Small intestine (tissue), 7 donors: ENCODE measurements around the gene PLA2G4F. TPM values are rescaled to one million over a fixed set of nuclear protein-coding genes. Genes with fewer than 3 reads are reported as not detected.

Experiments
- DNase-seq, 2 donors: peaks; one replicate each; pipeline versions ENCODE4 v3.0.0 to v3.0.0-alpha.2; 2013
- FAIRE-seq: peaks from 2 replicates; lab custom pipeline; 2012; peaks lifted over from hg19 to GRCh38; lab: Jason Lieb, UNC
- H3K27ac ChIP-seq, 3 donors: one replicate each; pipeline ENCODE4 v1.5.1; 2013; ENCODE audit warnings: low read length in 2 of 3, mild to moderate bottlenecking in 2 of 3, control low read depth in 1 of 3, inconsistent platforms in 1 of 3, low read depth in 1 of 3, moderate library complexity in 1 of 3
- H3K27me3 ChIP-seq, 3 donors: one replicate each; pipeline ENCODE4 v1.6.1; 2013; ENCODE audit warnings: low read length in 3 of 3, inconsistent platforms in 1 of 3; ENCODE audit not compliant: control insufficient read depth in 3 of 3, insufficient read depth in 3 of 3
- H3K36me3 ChIP-seq, 3 donors: one replicate each; pipeline ENCODE4 v1.6.1; 2013; ENCODE audit warnings: low read length in 3 of 3, inconsistent platforms in 1 of 3, low read depth in 1 of 3, mild to moderate bottlenecking in 1 of 3, moderate library complexity in 1 of 3; ENCODE audit not compliant: control insufficient read depth in 3 of 3, insufficient read depth in 2 of 3
- H3K4me1 ChIP-seq, 3 donors: one replicate each; pipeline ENCODE4 v1.6.1; 2013; ENCODE audit warnings: low read length in 2 of 3, inconsistent platforms in 1 of 3, low read depth in 1 of 3, mild to moderate bottlenecking in 1 of 3, moderate library complexity in 1 of 3; ENCODE audit not compliant: control insufficient read depth in 3 of 3, insufficient read depth in 2 of 3
- H3K4me3 ChIP-seq, 3 donors: one replicate each; pipeline ENCODE4 v1.5.1; 2013; ENCODE audit warnings: low read length in 3 of 3, control low read depth in 1 of 3, inconsistent platforms in 1 of 3, low read depth in 1 of 3, mild to moderate bottlenecking in 1 of 3, moderate library complexity in 1 of 3
- H3K9me3 ChIP-seq, 2 donors: one replicate each; pipeline ENCODE4 v1.6.1; 2013; ENCODE audit warnings: low read depth in 1 of 2, low read length in 1 of 2; ENCODE audit not compliant: control insufficient read depth in 2 of 2, insufficient read depth in 1 of 2
- WGBS, 3 donors: extraction: QIAGEN DNeasy Blood & Tissue Kit; methylation state at CpG; one replicate each; pipeline ENCODE4 v1.1.7; 2013; 5-methylcytosine and 5-hydroxymethylcytosine counted together
- polyA plus RNA-seq, 4 donors: library from polyadenylated mRNA; stranded (reverse) in 3 of 4; unstranded in 1 of 4; fragments of 200-250 nt in 3 of 4; fragments of 120-200 nt in 1 of 4; gene quantifications; one replicate each; pipeline versions ENCODE4 v1.2.1 to v1.2.3, GENCODE V29; 2013
- donor health status: healthy with polysubstance abuse.
- donor health status: control.
- donor health status: control.
- donor health status: Bipolar disorder and iron deficiency.
- donor health status: healthy.

Gene PLA2G4F
- polyA plus RNA-seq, 4 donors = 3.2 to 27.5 (median 11.0) TPM

DNA sequence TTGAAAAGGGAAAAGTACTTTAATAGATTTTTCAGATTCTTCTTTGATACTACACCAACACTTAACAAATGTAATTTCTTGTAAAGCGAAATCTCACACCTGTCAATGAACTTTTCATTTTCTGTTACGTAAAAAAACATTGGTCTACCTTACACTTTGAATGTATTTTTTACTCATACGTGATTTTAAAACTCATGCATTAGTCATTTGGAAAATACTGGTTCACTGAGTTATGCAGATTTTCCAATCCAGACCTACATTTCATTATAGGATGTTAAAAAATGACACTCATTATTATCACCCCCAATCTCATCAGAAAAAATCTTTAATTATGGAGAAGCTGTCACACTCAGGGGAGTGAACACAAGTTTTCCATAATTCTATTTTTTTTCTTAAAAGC, 36.9 kb upstream of the PLA2G4F start:
- FAIRE-seq (no peak), DNase-seq (no peak)
- H3K4me3 ChIP-seq = no peak overlapping the region
- H3K27ac ChIP-seq = no peak overlapping the region
- WGBS, 3 donors = 89 to 96% (median 93%) methylated on average over 3 of the region's 3 CpGs
- H3K36me3 ChIP-seq = peaks cover 11 to 31% (median 15%) of the 10 kb centered on the region in 3 donors
- H3K27me3 ChIP-seq = no peaks in the 10 kb centered on the region
- H3K4me1 ChIP-seq = no peaks in the 10 kb centered on the region
- H3K9me3 ChIP-seq = no peaks in the 10 kb centered on the region

DNA sequence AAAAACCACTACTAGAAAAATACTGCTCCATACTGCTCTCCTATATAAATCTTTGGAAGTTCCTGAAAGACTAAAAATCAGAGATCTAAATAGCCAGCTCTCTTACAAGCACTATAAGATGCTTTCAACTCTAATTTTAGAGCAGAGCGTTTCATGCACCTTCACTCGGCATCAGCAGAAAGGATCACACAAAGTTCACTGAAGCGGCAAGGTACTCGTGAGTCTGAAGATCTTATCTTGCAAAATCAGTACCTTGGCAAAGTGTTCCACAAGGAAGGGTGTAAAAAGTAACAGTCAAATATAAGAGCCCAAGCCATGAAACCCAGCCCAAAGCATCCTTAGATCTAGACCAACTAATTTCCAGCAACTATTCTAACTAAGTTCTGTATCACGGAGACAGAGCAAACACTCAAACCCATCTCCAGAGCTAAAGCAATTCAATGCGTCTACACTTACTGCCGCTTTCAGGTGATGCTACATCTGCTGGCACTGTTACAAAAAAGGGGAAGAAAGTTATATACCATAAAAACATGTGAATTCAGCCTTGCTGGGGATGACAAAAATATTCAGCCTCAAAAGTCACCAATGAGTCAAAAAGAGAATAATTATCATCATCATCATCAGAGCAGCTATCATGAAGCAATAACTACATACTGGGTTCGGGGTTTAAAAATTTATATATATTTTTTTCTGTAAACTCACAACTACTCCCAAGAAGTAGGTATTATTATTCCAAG, 35.3 kb upstream of the PLA2G4F start:
- no peak for FAIRE-seq
- peaks cover 12 to 31% (median 14%) of the 10 kb centered on the region in 3 donors for H3K36me3 ChIP-seq
- 85 to 88% (median 86%) methylated on average over 8 of the region's 8 CpGs for WGBS, 3 donors

DNA sequence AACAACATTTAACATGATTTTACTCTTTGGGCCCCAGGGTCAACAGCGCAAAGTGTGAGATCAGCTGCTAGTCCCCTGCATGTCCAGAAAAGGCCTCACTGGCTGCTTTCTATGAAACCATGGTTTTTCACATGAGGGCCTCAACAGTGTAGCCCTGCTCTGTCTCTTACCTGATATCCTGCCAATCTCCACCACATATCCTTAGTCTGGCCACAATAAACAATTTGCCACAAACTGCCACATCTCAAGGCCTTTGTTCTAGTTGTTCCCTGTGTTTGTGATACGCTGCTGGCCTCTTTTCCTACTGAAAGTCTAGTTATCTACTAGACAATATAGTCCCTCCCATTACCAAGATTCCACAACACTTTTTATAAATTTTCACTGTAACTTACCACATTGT, 33.9 kb upstream of the PLA2G4F start:
- H3K27me3 ChIP-seq = no peaks in the 10 kb centered on the region
- no peaks in the 10 kb centered on the region for H3K9me3 ChIP-seq
- DNase-seq (no peak), FAIRE-seq (no peak)
- no peak overlapping the region for H3K4me3 ChIP-seq
- H3K36me3 ChIP-seq = peaks cover 12 to 38% (median 16%) of the 10 kb centered on the region in 3 donors
- no peak overlapping the region for H3K27ac ChIP-seq
- 90 to 100% (median 96%) methylated on average over 2 of the region's 2 CpGs for WGBS, 3 donors
- H3K4me1 ChIP-seq = no peaks in the 10 kb centered on the region

More for the DNA sequence above, 35.3 kb upstream of the PLA2G4F start:
- DNase-seq = no peak
- no peaks in the 10 kb centered on the region for H3K9me3 ChIP-seq
- H3K27ac ChIP-seq = no peak overlapping the region
- no peaks in the 10 kb centered on the region for H3K4me1 ChIP-seq
- no peak overlapping the region for H3K4me3 ChIP-seq
- H3K27me3 ChIP-seq = no peaks in the 10 kb centered on the region

DNA sequence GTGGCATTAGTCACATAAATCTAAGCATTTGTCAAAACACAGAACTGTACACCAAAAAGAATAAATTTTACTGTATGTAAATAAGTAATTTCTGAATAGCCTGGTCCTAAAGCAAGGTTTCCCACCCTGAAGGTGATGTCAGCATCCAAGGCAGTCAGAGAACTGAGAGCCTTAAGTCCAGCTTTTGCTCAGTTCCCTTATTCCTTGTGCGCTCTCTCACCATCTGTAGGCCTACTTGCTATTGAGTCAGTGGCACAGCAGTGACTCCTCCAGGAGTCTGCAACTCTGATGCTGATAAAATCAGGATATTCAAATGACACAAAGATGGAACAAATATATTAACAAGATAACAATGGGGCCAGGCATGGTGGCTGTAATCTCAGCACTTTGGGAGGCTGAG, 29.4 kb upstream of the PLA2G4F start:
- Histone ChIP-seq H3K27ac (no peak overlapping the region), H3K36me3 (peaks cover 20 to 51% (median 29%) of the 10 kb centered on the region in 3 donors), H3K27me3 (no peaks in the 10 kb centered on the region), H3K4me3 (no peak overlapping the region), H3K9me3 (no peaks in the 10 kb centered on the region), H3K4me1 (no peaks in the 10 kb centered on the region)
- FAIRE-seq = no peak
- WGBS, 3 donors = 88 to 97% (median 96%) methylated on average over 1 of the region's 1 CpG
- no peak for DNase-seq

DNA sequence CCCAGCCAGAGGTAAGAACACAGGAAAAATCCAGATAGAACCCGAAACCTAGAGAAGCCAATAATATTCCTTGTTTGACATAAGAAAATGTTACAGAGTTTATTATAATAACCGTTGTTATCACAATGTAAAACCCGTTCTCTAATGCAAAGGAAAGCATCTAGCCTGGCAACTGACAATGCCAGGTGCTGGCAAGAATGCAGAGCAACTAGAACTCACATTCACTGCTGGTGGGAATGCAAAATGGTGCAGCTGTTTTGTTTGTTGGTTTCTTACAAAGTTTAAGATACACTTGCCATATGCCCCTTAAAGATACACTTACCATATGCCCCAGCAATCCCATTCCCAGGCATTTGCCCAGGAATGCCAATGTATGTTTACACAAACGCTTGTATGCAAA, 28.3 kb upstream of the PLA2G4F start:
- Histone ChIP-seq H3K4me1 (no peaks in the 10 kb centered on the region), H3K4me3 (no peak overlapping the region), H3K27me3 (no peaks in the 10 kb centered on the region), H3K9me3 (no peaks in the 10 kb centered on the region), H3K36me3 (peaks cover 13 to 51% (median 29%) of the 10 kb centered on the region in 3 donors), H3K27ac (no peak overlapping the region)
- WGBS, 3 donors = 91 to 96% (median 93%) methylated on average over 4 of the region's 4 CpGs
- FAIRE-seq = no peak
- DNase-seq = no peak

DNA sequence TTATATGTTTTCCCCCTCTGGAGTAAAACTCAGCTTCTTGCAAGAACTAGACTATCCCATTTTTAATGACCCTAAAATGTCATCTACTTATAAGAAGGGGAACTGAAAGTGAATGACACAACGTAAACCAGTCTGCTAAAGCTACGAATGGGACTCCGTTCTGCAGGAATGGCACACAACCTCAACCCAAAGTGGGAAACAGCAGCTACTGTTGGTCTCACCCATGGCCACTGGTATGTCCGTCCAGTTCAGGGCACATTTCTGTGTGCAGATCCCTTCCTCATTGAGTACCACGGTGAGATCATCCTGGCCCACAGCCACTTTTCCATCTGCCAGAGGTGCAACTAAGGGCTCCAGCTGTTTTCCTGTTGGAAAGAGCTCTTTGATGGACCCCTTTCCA, 27.9 kb upstream of the PLA2G4F start:
- Histone ChIP-seq H3K9me3 (no peaks in the 10 kb centered on the region), H3K27me3 (no peaks in the 10 kb centered on the region), H3K4me3 (no peak overlapping the region), H3K27ac (no peak overlapping the region), H3K36me3 (peaks cover 13 to 48% (median 28%) of the 10 kb centered on the region in 3 donors), H3K4me1 (no peaks in the 10 kb centered on the region)
- no peak for DNase-seq
- 74 to 83% (median 79%) methylated on average over 5 of the region's 5 CpGs for WGBS, 3 donors
- no peak for FAIRE-seq

DNA sequence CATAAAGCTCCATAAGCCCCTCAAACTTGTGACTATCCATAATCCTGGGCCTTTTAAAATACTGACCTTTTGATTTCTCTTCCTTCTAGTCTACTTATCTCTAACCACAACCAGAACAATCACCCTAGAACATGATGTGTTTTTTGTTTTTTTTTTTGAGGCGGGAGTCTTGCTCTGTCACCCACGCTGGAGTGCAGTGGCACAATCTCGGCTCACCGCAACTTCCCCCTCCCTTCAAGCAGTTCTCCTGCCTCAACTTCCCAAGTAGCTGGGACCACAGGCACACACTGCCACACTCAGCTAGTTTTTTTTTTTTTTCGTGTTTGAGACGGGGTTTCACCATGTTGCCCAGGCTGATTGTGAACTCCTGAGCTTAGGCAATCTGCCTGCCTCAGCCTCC, 26.5 kb upstream of the PLA2G4F start:
- 90 to 97% (median 91%) methylated on average over 6 of the region's 6 CpGs for WGBS, 3 donors
- FAIRE-seq (no peak), DNase-seq (no peak)
- Histone ChIP-seq H3K36me3 (peaks cover 19 to 52% (median 31%) of the 10 kb centered on the region in 3 donors), H3K4me3 (no peak overlapping the region), H3K4me1 (no peaks in the 10 kb centered on the region), H3K27me3 (no peaks in the 10 kb centered on the region), H3K27ac (no peak overlapping the region), H3K9me3 (no peaks in the 10 kb centered on the region)

DNA sequence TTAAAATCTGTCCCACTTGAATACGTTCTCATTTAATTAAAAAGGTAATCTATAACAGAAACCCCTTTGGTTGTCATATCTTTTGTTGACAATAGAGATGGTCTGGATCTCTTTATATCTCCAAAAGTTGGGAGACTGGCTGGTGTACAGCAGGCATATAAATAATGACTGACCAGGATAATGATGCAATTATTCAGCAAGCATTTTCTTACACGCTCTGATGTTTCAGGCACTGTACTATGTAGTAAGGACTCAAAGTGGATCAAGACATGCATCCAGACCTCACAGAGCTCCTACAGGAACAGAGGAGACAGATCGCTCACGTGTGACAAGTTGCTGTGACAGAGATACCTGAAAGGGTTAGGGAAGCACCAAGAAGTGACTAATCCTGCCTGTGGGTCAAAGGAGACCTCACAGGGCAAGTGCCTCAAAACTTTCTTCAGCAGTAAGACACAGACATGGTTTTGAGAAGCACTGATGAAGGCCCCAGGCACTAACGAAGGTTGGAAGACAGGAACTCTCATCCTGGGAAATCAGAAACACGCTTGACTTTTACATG, 26.0 kb upstream of the PLA2G4F start:
- Histone ChIP-seq H3K27me3 (no peaks in the 10 kb centered on the region), H3K4me3 (no peak overlapping the region), H3K27ac (no peak overlapping the region), H3K4me1 (no peaks in the 10 kb centered on the region), H3K9me3 (no peaks in the 10 kb centered on the region), H3K36me3 (peaks cover 16 to 51% (median 28%) of the 10 kb centered on the region in 3 donors)
- FAIRE-seq (no peak), DNase-seq (no peak)
- 93 to 96% (median 93%) methylated on average over 6 of the region's 6 CpGs for WGBS, 3 donors
